NB4 (cell line): ENCODE results near the gene TMED1.
A peak's percentile ranks its signal among the peaks of the same experiment; 100 is the strongest.

Experiments used
- DNase-seq: peaks from one replicate; pipeline ENCODE4 v3.0.0; 2010; ENCODE audit warnings: low read depth
- H3K4me3 ChIP-seq: one replicate; pipeline ENCODE4 v1.5.1; 2011; ENCODE audit warnings: mild to moderate bottlenecking, low read depth, low read length, moderate library complexity
- MYC ChIP-seq: IDR thresholded peaks from 2 replicates; pipeline ENCODE4 v1.6.1; 2011; ENCODE audit warnings: low read depth, low read length
- POLR2A ChIP-seq: IDR thresholded peaks from 2 replicates; pipeline ENCODE4 v1.6.1; 2011; ENCODE audit warnings: mild to moderate bottlenecking; ENCODE audit not compliant: insufficient read length; ENCODE audit errors: extremely low read depth
- TF ChIP-seq, protein P1 (sequence below): IDR thresholded peaks from 2 replicates; pipeline ENCODE4 v1.6.1; 2011; ENCODE audit warnings: low read depth, low read length
- TF ChIP-seq, protein P2 (sequence below): IDR thresholded peaks from one replicate; pipeline ENCODE4 v1.5.1; 2012; ENCODE audit warnings: low read depth, low read length

TMED1 gene, protein sequence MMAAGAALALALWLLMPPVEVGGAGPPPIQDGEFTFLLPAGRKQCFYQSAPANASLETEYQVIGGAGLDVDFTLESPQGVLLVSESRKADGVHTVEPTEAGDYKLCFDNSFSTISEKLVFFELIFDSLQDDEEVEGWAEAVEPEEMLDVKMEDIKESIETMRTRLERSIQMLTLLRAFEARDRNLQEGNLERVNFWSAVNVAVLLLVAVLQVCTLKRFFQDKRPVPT

GRCh38 chr19:10835754-10836478 is at the start of gene TMED1:
Gene TMED1 (minus strand): TSS chr19:10836212. CDS start chr19:10836191, 21 bp downstream.
- TF ChIP-seq, protein P1, sequence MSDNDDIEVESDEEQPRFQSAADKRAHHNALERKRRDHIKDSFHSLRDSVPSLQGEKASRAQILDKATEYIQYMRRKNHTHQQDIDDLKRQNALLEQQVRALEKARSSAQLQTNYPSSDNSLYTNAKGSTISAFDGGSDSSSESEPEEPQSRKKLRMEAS, result no peak; the same call in 1 of the 2 replicates
- peak; percentile 62 for TF ChIP-seq POLR2A
- TF ChIP-seq MYC, result peak; percentile 11; the same call in 1 of the 2 replicates
- peak; percentile 99 for DNase-seq
- peak within 1 kb of the TSS; percentile 66 for H3K4me3 ChIP-seq

DNA sequence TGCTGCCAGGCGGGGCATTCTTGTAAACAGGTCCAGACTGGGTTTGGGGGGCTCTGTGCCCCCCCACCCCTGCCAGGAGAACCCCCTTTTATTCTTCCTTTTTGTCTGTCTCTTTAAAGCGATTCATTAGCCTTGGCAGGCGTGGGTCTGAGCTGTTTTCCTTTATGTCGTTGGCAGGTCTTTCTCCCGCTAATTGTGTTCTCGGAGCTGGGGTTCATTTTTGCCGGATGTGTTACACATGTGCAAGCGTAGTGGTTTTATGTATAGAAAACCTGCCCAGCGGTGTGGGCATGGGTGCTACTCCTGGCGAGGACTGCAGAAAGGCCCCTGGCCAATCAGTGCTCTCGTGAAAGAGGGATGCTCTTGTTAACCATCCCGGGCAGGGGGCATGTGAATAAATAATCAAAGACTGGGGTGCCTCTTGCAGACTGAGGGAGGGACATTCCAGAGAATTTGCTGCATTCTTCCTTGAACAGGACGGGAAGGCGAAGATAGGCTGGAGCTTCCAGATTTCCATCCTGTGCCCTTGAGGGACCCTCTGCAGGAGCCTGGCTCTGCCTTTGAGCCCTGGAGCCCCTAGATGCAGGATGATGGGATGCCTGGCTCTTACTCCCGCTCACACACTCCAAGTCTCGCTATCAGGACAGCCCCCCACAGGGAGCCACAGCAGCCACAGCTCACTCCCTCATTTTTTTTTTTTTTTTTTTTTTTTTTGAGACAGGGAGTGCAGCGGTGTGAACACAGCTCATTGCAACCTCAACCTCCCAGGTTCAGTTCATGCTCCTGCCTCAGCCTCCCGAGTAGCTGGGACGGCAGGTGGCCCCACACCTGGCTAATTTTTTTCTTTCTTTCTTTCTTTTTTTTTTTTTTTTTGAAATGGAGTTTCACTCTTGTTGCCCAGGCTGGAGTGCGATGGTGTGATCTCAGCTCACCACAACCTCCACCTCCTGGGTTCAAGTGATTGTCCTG is 49.5 kb upstream of the TMED1 start:
- TF ChIP-seq MYC (no peak), POLR2A (no peak)
- TF ChIP-seq, protein P2, sequence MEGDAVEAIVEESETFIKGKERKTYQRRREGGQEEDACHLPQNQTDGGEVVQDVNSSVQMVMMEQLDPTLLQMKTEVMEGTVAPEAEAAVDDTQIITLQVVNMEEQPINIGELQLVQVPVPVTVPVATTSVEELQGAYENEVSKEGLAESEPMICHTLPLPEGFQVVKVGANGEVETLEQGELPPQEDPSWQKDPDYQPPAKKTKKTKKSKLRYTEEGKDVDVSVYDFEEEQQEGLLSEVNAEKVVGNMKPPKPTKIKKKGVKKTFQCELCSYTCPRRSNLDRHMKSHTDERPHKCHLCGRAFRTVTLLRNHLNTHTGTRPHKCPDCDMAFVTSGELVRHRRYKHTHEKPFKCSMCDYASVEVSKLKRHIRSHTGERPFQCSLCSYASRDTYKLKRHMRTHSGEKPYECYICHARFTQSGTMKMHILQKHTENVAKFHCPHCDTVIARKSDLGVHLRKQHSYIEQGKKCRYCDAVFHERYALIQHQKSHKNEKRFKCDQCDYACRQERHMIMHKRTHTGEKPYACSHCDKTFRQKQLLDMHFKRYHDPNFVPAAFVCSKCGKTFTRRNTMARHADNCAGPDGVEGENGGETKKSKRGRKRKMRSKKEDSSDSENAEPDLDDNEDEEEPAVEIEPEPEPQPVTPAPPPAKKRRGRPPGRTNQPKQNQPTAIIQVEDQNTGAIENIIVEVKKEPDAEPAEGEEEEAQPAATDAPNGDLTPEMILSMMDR, result no peak
- TF ChIP-seq, protein P1, result no peak
- DNase-seq, result no peak
- no peak overlapping the region for H3K4me3 ChIP-seq

- no peak overlapping the region for H3K4me3 ChIP-seq
- TF ChIP-seq POLR2A (no peak), MYC (no peak)
- TF ChIP-seq, protein P2, result no peak
- DNase-seq, result no peak
Observed at GRCh38 chr19:10884274-10884673, 48.3 kb upstream of the TMED1 start.

- H3K4me3 ChIP-seq, result no peak overlapping the region
- TF ChIP-seq POLR2A (no peak), MYC (no peak)
- TF ChIP-seq, protein P1, result no peak
- TF ChIP-seq, protein P2, result no peak
- DNase-seq, result no peak
Observed at GRCh38 chr19:10882108-10882457, 46.1 kb upstream of the TMED1 start.

GRCh38 chr19:10881403-10882107 is 45.5 kb upstream of the TMED1 start:
- no peak overlapping the region for H3K4me3 ChIP-seq
- TF ChIP-seq, protein P1, result no peak
- TF ChIP-seq, protein P2, result no peak
- TF ChIP-seq MYC, result no peak
- no peak for TF ChIP-seq POLR2A
- DNase-seq, result no peak
